LoVo (cell line): ENCODE measurements around the gene CDH8.
A peak's percentile ranks its signal among the peaks of the same experiment; 100 is the strongest.

ENCODE experiments used
- DNase-seq: peaks from one replicate; pipeline ENCODE4 v3.0.0-alpha.2; 2016; ENCODE audit warnings: low spot score

CDH8 gene, protein sequence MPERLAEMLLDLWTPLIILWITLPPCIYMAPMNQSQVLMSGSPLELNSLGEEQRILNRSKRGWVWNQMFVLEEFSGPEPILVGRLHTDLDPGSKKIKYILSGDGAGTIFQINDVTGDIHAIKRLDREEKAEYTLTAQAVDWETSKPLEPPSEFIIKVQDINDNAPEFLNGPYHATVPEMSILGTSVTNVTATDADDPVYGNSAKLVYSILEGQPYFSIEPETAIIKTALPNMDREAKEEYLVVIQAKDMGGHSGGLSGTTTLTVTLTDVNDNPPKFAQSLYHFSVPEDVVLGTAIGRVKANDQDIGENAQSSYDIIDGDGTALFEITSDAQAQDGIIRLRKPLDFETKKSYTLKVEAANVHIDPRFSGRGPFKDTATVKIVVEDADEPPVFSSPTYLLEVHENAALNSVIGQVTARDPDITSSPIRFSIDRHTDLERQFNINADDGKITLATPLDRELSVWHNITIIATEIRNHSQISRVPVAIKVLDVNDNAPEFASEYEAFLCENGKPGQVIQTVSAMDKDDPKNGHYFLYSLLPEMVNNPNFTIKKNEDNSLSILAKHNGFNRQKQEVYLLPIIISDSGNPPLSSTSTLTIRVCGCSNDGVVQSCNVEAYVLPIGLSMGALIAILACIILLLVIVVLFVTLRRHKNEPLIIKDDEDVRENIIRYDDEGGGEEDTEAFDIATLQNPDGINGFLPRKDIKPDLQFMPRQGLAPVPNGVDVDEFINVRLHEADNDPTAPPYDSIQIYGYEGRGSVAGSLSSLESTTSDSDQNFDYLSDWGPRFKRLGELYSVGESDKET

DNA sequence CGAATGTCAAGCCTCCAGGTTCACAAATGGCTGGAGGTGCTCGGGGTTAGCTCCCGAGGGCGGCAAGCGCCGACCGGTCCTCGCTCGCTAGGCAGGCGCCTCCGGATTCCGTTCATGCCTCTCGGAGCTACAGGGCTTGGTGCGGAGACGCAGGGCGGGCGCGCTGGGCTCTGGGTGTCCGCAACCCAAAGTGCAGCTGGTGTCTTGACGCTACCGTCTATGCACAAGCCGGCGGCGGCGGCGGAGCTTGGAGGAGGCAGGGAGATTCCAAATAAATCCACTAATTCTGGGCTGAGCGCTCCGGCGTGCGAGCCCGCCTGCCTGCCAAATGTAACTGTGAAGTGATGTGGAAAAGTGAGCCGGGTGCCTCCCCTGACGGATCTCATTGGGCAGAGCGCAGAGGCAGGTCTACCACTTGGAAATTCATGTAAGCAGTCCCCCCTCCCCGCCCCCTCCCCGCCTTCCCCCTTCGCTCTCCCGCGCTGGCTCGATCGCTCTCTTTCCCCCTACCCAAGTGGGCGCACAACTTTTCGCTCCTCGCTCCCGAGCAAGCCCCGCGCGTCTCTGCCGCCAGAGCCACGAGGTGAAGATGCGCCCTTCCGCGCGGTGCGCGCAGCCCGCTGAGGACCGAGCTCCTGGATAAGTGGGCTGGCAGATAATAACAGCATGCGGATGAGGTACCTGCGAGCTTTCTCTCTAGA, at the start of gene CDH8:
TSS of gene CDH8 (minus strand) at position 338 of the 701 bp plus-strand sequence. CDS start 15,035 bp downstream, outside the sequence.
- DNase-seq = no peak

- DNase-seq = no peak
Observed at GRCh38 chr16:62079236-62079635, 43.0 kb upstream of the CDH8 start.

- no peak for DNase-seq
Observed at GRCh38 chr16:62077998-62078397, 41.8 kb upstream of the CDH8 start.

- no peak for DNase-seq
Observed at GRCh38 chr16:62076886-62077285, 40.6 kb upstream of the CDH8 start.

DNA sequence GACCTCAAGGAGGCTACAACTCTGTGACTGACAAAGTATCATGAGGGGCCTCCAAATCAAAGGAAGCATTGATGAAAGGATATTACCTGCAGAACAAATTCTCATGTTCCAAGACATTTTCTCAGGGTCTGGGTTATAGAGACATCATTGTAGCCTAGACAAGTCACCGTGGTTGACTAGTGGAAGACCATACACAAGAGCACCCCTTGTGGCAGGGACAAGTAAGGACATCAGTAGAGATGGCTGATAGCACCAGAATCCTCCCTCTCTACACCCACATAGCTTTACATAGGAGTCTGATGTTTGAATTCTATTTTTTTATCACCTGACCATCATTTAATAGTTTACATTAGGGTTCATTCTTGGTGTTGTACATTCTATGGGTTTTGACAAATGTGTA, 32.5 kb upstream of the CDH8 start:
- DNase-seq = peak; percentile 5

DNA sequence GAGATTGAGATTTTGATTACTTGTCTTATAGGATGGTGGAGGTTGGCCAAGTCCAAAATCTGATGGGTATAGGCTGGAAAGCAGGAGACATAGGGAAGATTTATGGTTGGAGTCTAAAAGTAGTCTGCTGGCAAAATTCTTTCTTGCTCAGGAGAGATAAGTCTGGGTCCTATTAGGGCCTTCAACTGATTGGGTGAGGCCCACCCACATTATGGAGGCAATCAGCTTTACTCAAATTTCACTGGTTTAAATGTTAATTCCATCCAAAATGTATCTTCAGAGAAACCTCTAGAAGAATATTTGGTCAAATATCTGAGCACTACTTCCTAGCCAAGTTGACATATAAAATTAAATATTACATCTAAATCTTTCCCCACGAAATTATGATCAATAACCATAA, 31.7 kb upstream of the CDH8 start:
- DNase-seq = no peak

DNA sequence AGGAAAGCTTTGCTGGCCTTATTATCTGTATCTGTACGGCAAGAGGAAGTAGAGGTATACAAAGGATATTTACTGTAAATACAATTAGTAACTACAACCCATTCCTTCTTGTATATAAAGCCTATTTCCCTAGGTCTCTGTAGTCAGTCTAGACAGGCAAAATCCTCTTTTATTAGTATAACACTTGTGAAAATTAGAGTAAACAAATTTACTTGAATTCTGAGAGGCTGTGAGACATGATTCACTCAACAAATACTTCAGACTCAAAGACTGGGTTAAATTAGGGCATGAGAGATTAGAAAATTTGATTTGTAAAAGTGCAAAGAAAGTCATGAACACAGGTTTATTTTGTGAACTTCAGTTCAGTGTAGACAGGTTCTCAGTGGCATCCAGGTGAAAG, 30.9 kb upstream of the CDH8 start:
- DNase-seq = no peak

GRCh38 chr16:62066747-62067146, 30.5 kb upstream of the CDH8 start:
- DNase-seq = no peak

DNA sequence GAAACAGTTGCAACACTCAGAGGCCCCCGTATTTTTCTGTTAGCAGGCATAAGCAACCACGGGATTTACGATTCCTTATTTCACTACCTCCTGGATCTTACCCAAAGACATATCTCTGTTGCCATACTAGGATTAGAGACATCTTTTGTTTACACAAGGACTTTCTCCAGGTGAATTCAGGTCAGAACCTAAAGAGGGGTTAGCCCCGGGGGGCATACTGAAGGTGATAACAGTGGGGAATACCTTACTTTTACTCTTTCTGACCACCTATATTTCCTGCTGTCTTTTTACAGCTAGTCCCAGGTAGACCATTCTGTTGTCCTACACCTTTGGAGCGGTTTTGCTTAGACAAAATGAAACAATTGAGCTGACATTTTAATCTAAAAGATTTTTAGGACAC, 27.9 kb upstream of the CDH8 start:
- DNase-seq = no peak

- no peak for DNase-seq
Observed at GRCh38 chr16:62060089-62060488, 23.9 kb upstream of the CDH8 start.

DNA sequence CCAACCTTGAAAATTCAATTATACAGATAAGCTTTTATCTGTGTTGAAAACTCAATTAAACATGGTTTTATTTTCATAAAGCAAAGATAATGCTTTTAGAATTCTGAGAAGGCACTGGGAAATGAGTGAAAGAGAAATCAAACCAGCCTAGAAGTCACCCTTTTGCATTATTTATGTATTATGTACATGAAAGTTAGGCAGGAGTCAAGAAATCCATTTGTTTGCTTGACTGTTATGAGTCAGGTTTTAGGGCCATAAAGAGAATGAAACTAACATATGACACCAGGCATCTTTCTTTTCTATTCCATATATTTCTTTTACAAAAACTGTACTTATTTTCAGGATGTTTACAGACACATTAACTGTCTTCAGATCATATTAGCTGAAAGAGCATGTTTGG, 23.3 kb upstream of the CDH8 start:
- DNase-seq = no peak

DNA sequence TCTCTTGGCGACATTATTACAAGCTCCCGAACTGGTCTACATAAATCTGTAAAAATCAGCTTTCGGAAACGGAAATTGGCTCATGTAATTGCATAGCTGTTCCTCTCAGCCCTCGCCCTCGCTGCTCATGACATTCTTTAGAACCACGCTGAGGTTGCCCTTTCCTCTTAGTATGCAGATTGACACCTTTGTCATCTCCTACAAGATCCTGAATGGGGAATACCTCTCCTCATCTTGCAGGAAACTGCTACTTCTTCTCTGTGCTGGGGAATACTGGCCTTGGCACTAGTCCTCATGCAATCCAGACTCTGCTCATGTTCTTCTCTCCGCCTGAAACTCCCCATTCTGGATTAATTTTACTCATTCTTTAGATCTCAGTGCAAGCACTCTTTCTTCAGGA, 22.2 kb upstream of the CDH8 start:
- DNase-seq = no peak

GRCh38 chr16:62051942-62052341, 15.7 kb upstream of the CDH8 start:
- DNase-seq = no peak

DNA sequence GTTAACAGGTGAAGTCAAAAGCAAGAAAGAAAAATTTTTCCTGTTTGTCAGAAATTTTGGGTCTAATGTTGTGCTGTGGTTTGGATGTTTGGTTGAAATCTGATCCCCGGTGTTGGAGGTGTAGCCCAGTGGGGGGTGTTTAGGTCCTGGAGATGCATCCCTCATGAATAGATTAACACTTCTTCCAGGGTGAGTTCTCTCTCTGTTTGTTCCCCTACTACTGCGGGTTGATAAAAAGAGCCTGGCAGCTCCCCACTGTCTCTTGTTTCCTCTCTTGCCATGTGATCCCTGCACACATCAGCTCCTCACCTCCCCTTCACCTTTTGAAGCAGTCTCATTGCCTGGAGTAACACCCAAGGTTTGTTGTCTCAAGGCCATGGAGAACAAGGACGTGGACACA, 14.6 kb upstream of the CDH8 start:
- no peak for DNase-seq

DNA sequence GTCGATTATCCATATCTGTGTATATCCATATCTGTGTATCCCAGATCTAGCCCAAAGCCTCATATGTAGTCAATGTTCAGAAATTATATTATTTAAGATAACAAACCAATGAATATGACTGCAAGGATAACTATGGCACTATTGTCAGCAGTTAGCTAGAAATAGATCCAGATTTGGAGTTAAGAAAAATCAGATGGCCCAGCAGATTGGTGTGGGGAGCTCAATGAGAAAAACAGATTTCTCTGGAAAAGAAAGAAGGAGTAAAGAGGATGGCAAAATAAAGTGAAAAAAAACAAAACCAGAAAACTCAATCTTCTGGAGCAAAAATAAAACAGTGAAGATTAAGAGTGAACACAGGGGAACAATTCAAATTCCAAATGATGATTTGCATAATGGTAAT, 10.6 kb upstream of the CDH8 start:
- no peak for DNase-seq

DNA sequence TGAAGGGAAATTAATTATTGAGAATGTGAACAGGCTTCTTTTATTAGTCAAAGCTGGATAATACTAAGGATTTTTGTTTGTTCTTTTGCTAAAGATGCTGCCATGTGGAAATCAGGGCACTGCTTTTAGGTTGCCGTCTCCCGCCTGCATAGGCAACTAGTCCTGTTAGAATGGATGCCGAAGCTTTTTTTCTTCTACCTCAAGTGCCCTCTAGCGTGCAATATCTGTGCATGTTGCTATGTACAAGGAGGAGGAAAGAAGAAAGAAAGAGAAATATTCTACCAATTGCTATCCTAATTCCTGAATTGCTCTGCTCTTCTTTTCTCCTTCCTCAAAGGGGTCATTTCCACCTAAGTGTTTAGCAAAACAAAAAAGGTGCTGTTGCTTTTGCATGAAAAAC, 5.2 kb upstream of the CDH8 start:
- peak; percentile 5 for DNase-seq

- DNase-seq = no peak
Observed at GRCh38 chr16:62038646-62039045, 2.4 kb upstream of the CDH8 start.

DNA sequence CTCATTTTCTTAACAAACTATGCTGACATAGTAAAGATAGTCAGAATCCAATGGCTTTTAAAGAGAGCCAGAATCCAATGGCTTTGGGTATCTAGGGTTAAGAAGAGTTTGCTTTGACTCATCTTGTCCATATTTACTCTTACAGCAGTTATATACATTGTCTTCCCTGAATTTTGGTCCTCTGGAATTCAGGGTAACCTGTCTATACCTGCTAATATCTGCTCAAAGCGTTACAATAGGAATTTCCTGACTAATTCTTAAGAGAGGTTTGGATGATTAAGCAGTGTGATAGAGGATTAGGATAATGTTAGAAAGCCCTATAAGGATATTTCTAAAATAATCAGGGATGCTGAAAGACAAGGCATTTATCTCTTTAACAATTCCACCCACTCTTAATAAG, 2.0 kb upstream of the CDH8 start:
- DNase-seq = no peak

GRCh38 chr16:62036802-62037135, 531 bp upstream of the CDH8 start:
- DNase-seq = no peak

DNA sequence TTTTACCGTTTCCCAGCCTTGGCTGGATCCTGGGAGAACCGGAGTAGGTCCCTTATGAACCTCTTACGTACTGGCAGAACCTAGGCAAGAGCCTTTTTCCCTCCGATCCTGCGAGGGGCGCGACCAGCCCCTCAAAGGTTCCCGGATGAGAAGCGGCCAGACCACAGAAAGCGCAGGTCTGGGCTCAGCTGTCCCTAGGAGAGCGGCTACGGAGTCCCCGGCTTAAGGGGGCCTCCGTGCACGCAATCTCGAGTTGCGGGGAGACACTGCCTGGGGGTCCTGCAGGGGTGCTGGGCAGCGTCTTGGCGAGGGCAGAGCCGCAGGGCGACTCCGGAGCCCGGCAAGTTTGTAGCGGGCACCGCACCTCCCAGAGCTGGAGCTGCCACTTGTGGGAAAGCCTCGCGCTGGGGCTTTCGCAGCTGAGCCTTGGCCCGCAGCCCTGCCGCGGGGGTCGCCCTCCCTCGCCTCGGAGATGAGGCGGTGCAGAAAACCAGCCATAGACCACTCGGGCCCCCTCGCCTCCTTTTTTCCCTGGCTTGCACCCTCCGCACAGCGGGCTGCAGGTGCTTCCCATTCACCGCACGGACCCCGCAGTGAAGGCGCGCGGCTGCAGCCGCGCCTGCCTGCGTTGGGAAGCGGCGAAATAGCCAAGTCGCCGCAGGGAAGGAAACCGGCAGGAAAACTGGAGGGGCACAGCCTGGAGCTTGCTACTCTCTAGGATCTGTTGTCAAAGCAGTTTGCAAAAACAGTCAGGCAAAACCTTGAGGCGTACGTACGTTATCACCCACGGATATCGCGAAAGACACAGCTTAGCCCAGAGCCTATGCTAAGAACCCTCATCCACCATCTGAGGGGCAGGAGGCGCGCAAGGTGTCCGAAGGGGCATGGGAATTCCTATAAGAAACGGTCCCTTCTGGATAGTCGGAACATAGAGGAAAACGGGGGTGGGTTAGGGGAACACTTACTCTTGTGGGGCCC, 834 bp downstream of the CDH8 start:
- no peak for DNase-seq

GRCh38 chr16:62034231-62035114, 1.8 kb downstream of the CDH8 start:
- DNase-seq = no peak
